Measurements from ENCODE around the gene BOK.

DNA sequence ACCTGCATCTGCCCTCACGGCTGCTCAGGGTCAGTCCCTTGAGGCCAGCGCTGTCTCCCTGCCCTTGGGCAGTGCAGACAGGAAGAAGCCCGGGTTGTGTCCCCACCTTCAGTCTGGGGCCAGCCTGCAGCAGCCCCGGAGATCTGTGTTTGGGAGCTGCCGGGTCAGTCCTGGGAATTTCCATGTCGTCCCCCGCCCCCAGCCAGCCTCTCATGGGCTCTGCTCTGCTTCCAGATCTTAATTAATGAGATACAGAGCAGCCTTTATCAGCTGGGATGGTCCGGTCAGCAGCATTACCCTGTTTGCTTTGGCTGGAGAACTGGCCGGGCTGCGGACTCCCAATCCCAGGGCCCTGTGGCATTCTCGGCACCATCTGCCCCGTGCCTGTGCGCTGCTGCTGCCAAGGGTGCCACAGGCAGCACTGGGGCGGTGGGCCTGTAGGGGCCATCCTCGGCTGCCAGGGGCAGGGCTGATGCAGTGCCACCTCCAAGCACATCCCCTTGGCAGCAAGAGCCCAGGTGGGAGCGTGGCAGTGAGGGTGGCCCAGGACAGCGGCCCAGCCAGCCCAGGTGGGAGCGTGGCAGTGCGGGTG lies 2.4 kb downstream of the BOK start:
- TF ChIP-seq CTCF (IDR thresholded peaks at IDR 0.05) (no peak), POLR2AphosphoS5 (IDR thresholded peaks at IDR 0.05; ENCODE audit: insufficient read depth in 1 of 2, low read depth in 1 of 2) (no peak), POLR2A (IDR thresholded peaks at IDR 0.05) (no peak)

All from vagina (tissue), 2 donors.